SJSA1 (cell line): ENCODE measurements around the gene HK1. TPM values are rescaled to one million over a fixed set of nuclear protein-coding genes. Genes with fewer than 3 reads are reported as not detected.

Source experiments
- DNase-seq, 2 experiments: peaks; one replicate each; pipeline ENCODE4 v3.0.0-alpha.2; 2015 to 2020; ENCODE audit warnings: low spot score in 2 of 2, low read depth in 1 of 2
- H3K27ac ChIP-seq: fragments of 250-450 bp; sonication (Bioruptor Pico); 2 replicates; pipeline ENCODE4 v1.5.1; 2020; ENCODE audit warnings: mild to moderate bottlenecking, moderate library complexity
- H3K27me3 ChIP-seq: fragments of 250-450 bp; sonication (Bioruptor Pico); replicated peaks from 2 replicates; pipeline ENCODE4 v1.5.1; 2020; ENCODE audit warnings: mild to moderate bottlenecking, moderate library complexity
- H3K36me3 ChIP-seq: fragments of 250-450 bp; sonication (Bioruptor Pico); 2 replicates; pipeline ENCODE4 v1.5.1; 2020; ENCODE audit warnings: mild to moderate bottlenecking
- H3K4me1 ChIP-seq: fragments of 250-450 bp; sonication (Bioruptor Pico); replicated peaks from 2 replicates; pipeline ENCODE4 v1.6.1; 2021; ENCODE audit warnings: mild to moderate bottlenecking
- H3K4me3 ChIP-seq: fragments of 250-450 bp; sonication (Bioruptor Pico); 2 replicates; pipeline ENCODE4 v1.5.1; 2020; ENCODE audit warnings: mild to moderate bottlenecking
- H3K9me3 ChIP-seq: fragments of 250-450 bp; sonication (Bioruptor Pico); replicated peaks from 2 replicates; pipeline ENCODE4 v1.5.1; 2020; ENCODE audit warnings: mild to moderate bottlenecking
- total RNA-seq: library from RNA; depleted of rRNA; stranded (reverse); fragments of >200 nt; shearing (Covaris generic); gene quantifications from 2 replicates; pipeline ENCODE4 v1.2.3, GENCODE V29; 2014

The HK1 gene
- total RNA-seq, 1 experiment from 2014 or later, result 53.1 TPM

DNA sequence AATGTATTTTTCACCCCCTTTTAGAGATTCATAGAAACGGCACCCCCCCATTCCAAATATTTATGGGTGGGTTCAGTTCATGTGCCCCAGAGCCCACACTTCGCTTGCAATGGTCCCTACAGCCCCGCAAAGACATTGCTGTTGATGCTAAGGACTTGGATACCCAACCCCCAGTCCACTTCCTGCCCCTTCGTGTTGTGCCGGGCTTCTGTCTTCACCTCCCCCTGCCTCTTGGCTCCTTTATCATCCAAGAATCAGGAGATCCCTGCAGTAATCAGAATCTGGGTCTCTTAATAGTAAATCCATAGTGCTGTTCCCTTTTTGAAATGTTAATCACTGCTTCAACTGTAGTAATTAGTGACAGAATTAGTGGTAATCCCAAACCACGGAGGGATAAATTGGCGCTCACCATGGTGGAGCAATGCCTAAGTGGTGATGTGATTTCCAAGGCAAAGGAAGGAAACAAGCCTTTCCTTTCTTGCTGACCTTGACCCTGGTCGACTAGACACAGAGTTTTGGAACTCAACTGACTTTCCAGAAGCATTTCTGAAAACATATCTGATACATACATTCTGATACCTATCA lies 67.7 kb downstream of the HK1 start:
- no peak overlapping the region for H3K27ac ChIP-seq
- H3K9me3 ChIP-seq, result no peaks in the 10 kb centered on the region
- no peaks in the 10 kb centered on the region for H3K4me1 ChIP-seq
- H3K27me3 ChIP-seq, result no peaks in the 10 kb centered on the region
- no peak overlapping the region for H3K4me3 ChIP-seq
- DNase-seq, result no peak
- H3K36me3 ChIP-seq, result peaks cover 50% of the 10 kb centered on the region

DNA sequence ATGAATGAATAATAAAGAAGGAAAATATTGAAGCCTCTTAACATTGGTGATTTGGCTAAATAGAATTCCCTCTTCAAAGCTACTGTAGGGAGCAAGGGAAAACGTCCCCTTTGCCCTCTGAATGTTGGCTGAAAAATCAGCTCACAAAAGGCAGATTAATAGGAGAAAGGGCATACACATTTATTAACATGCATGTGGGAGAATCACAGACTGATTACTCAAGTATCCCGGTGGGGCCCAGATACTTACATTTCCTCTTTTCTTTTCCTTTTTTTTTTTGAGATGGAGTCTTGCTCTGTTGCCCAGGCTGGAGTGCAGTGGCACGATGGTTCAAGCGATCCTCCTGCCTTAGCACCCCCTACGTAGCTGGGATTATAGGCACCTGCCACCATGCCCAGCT lies 68.5 kb downstream of the HK1 start:
- H3K4me3 ChIP-seq, result no peak overlapping the region
- no peaks in the 10 kb centered on the region for H3K9me3 ChIP-seq
- peaks cover 50% of the 10 kb centered on the region for H3K36me3 ChIP-seq
- no peak for DNase-seq
- no peaks in the 10 kb centered on the region for H3K27me3 ChIP-seq
- H3K27ac ChIP-seq, result no peak overlapping the region
- H3K4me1 ChIP-seq, result no peaks in the 10 kb centered on the region; the same call in 1 of the 2 replicates

DNA sequence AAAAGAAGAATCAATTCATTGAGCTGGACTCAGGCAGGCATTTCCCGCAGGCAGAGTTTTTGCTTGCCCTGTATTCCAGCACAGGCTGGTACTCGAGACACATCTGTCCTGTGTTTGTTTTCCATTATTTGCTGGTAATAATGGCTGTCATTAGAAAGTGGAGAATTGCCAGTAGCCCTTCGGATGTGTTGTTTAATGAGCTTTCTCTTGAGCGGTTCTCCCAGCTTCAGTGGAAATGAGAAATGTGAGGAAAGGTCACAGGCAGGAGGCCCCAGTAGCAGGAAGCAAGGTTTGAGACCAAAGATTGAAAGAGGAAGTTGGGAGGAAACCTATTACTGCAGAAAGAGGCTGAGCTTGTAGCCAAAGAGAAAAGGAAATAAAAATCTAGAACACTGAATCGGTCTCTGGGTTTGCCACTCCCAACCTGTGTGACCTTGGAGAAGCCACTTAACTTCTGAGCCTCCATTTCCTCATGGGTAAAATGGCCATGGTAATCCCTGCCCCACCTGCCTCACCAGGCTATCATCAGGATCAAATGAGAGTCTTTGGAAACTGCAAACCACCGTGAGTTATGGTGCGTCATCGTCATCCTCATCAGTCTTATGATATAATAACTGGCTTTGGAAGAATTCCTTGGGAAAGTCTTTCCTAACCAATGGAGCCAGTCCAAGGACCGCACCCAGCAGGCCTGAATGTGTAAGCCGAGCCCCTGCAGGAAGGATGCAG lies 70.7 kb downstream of the HK1 start:
- H3K36me3 ChIP-seq, result peaks cover 39% of the 10 kb centered on the region
- no peak overlapping the region for H3K27ac ChIP-seq
- peaks cover 18% of the 10 kb centered on the region for H3K4me1 ChIP-seq
- H3K27me3 ChIP-seq, result no peaks in the 10 kb centered on the region
- DNase-seq, result no peak
- no peaks in the 10 kb centered on the region for H3K9me3 ChIP-seq
- no peak overlapping the region for H3K4me3 ChIP-seq

DNA sequence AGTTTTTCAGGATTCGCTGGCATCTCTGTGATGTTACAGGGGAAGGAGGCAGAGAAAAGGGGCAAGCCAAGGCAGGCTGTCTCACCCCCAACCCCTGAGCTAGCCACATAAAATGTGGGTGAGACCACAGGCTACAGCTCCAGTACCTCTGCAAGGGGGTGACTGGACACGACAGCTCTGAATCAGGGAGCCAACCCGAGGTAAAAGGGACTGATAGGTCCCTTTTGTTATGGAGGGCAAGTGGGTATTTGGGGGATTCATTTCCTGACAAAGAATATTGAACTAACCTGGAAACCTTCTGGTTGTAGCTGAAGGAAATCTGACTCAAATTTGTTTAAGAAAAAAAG lies 71.2 kb downstream of the HK1 start:
- H3K27me3 ChIP-seq, result no peaks in the 10 kb centered on the region
- no peaks in the 10 kb centered on the region for H3K9me3 ChIP-seq
- no peak overlapping the region for H3K27ac ChIP-seq
- H3K4me1 ChIP-seq, result peaks cover 23% of the 10 kb centered on the region
- H3K36me3 ChIP-seq, result peaks cover 36% of the 10 kb centered on the region
- H3K4me3 ChIP-seq, result no peak overlapping the region
- DNase-seq, result no peak

- H3K27ac ChIP-seq, result no peak overlapping the region
- H3K4me3 ChIP-seq, result no peak overlapping the region
- no peaks in the 10 kb centered on the region for H3K27me3 ChIP-seq
- H3K36me3 ChIP-seq, result peaks cover 18% of the 10 kb centered on the region
- peaks cover 29% of the 10 kb centered on the region for H3K4me1 ChIP-seq
- DNase-seq, result no peak
- H3K9me3 ChIP-seq, result no peaks in the 10 kb centered on the region
These were observed 73.3 kb downstream of the HK1 start for GRCh38 chr10:69351589-69351988.

- H3K4me3 ChIP-seq, result no peak overlapping the region
- no peak for DNase-seq
These were observed 74.4 kb downstream of the HK1 start for GRCh38 chr10:69352569-69353264.

GRCh38 chr10:69353977-69354635 lies 75.8 kb downstream of the HK1 start:
- no peak for DNase-seq
- Histone ChIP-seq H3K27me3 (no peaks in the 10 kb centered on the region), H3K4me3 (no peak overlapping the region), H3K27ac (no peak overlapping the region), H3K36me3 (peaks cover 14% of the 10 kb centered on the region), H3K9me3 (no peaks in the 10 kb centered on the region), H3K4me1 (peaks cover 33% of the 10 kb centered on the region)

More at GRCh38 chr10:69352569-69353264, 74.4 kb downstream of the HK1 start:
- no peaks in the 10 kb centered on the region for H3K9me3 ChIP-seq
- peaks cover 14% of the 10 kb centered on the region for H3K36me3 ChIP-seq
- no peaks in the 10 kb centered on the region for H3K27me3 ChIP-seq
- 0 out of 2 replicates have a peak overlapping the region, but pooled peaks have one; percentile 6 for H3K27ac ChIP-seq
- peaks cover 29% of the 10 kb centered on the region for H3K4me1 ChIP-seq

- Histone ChIP-seq H3K27ac (no peak overlapping the region), H3K4me1 (peaks cover 44% of the 10 kb centered on the region), H3K27me3 (no peaks in the 10 kb centered on the region), H3K36me3 (peaks cover 13% of the 10 kb centered on the region), H3K9me3 (no peaks in the 10 kb centered on the region), H3K4me3 (no peak overlapping the region)
- DNase-seq, result no peak
These were observed 77.9 kb downstream of the HK1 start for GRCh38 chr10:69356187-69356586.

DNA sequence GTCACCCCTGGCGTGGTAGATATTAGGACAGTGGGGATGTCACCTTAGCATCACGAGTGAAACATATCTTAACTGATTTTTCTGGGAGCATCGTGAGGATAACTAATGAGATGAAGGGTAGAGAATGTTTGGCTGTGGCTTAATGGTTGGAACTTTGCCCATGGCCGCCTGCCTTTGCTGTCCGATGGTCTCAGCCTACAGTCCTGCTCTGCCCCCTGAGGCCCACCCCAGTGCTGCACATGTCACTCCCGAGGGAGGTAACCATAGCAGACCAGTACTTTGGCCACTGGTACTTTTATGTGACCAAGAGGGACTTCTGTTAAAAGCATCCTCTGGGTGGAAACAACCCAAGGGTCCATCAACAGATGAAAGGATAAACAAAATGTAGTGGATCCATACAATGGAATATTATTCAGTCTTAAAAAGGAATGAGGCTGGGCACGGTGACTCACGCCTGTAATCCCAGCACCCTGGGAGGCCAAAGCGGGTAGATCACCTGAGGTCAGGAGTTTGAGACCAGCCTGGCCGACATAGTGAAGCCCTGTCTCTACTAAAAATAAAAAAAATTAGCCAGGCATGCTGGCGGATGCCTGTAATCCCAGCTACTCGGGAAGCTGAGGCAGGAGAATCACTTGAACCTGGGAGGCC lies 80.0 kb downstream of the HK1 start:
- DNase-seq, result no peak
- H3K36me3 ChIP-seq, result peaks cover 31% of the 10 kb centered on the region
- H3K4me1 ChIP-seq, result peaks cover 49% of the 10 kb centered on the region

DNA sequence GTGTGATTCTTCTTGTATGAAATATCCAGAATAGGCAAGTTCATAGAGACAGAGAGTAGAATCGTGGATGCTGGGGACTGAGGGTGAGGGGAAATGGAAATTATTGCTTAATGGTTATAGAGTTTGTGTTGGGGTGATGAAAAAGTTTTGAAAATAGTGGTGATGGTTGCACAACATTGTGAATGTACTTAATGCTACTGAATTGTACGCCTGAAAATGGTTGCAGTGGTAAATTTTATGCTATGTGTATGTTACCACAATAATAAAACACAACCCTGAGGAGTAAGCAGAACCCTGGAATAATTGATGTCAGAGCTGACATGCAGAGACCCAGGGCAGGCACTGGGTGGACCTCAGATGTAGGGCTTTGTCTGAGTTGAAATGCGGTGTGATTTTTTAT lies 80.9 kb downstream of the HK1 start:
- no peak for DNase-seq
- H3K9me3 ChIP-seq, result no peaks in the 10 kb centered on the region
- no peak overlapping the region for H3K27ac ChIP-seq
- H3K4me3 ChIP-seq, result no peak overlapping the region
- no peaks in the 10 kb centered on the region for H3K27me3 ChIP-seq
- peaks cover 33% of the 10 kb centered on the region for H3K36me3 ChIP-seq
- H3K4me1 ChIP-seq, result peaks cover 42% of the 10 kb centered on the region

More for the DNA sequence above, 80.0 kb downstream of the HK1 start:
- Histone ChIP-seq H3K27ac (no peak overlapping the region), H3K4me3 (no peak overlapping the region), H3K9me3 (no peaks in the 10 kb centered on the region), H3K27me3 (no peaks in the 10 kb centered on the region)

GRCh38 chr10:69359594-69359993 lies 81.3 kb downstream of the HK1 start:
- no peaks in the 10 kb centered on the region for H3K27me3 ChIP-seq
- H3K4me3 ChIP-seq, result no peak overlapping the region
- DNase-seq, result no peak
- H3K27ac ChIP-seq, result no peak overlapping the region
- H3K9me3 ChIP-seq, result no peaks in the 10 kb centered on the region
- peaks cover 34% of the 10 kb centered on the region for H3K36me3 ChIP-seq
- peaks cover 38% of the 10 kb centered on the region for H3K4me1 ChIP-seq

DNA sequence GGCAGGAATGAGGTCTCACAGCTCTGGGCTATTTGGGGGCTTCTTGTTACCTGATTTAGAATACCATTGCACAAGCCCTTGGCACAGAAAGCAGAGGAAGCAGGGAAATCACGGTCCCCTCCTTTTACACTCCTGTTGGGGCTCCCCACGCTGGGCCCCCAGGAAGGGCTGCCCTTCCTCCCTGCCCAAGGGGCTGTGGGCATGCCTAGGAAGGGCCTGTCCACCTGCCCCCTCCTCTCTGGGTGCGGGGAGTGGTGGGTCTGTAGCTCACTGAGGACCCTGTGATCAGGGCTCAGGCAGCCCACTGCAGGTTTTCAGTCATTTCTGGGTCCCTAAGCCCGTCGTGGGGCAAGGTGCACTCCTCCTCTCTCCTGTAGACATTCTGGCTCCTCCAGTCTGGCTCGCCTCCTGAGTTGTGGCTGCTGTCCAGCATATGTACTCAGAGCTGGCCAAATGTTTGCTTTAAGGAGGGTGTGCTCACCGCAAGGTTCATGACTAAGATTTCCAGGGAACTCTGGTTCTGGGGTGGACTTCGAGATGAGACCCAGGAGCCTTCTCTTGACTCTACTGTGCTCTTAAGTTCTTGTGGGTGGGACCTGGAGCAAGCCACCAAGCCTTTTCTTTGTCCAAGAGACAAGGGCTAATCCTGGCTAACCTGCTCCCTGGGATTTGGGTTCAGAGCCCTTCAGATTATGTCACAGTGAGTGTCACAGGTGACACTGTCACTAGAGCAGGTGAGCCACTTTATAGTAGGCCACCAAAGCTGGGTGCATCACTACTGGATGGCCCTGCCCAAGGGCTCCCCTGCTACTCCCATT lies 82.4 kb downstream of the HK1 start:
- Histone ChIP-seq H3K27ac (no peak overlapping the region), H3K9me3 (no peaks in the 10 kb centered on the region), H3K4me3 (no peak overlapping the region), H3K27me3 (no peaks in the 10 kb centered on the region), H3K36me3 (peaks cover 45% of the 10 kb centered on the region), H3K4me1 (peaks cover 32% of the 10 kb centered on the region)
- peak; percentile 44 to 63 for DNase-seq

DNA sequence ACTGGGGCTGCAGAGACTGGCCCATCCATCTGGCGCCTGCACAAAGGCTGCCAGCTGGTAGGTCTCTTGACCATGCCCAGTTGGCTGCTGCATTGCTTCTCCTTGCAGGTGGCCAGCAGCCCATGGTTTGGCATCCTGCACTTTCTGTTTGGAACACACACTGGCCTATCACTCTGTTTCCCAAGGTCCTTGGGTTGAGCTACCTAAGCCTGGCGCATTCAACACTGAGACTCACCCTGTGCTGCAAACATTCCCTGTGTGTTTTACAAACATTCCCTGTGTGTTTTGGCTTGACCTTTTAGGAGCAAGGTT lies 83.0 kb downstream of the HK1 start:
- Histone ChIP-seq H3K4me1 (peaks cover 32% of the 10 kb centered on the region), H3K36me3 (peaks cover 51% of the 10 kb centered on the region), H3K4me3 (no peak overlapping the region), H3K27me3 (no peaks in the 10 kb centered on the region), H3K27ac (no peak overlapping the region), H3K9me3 (no peaks in the 10 kb centered on the region)
- no peak for DNase-seq
